B cell (primary cell): ENCODE measurements around the gene HSD17B1. TPM values are rescaled to one million over a fixed set of nuclear protein-coding genes. Genes with fewer than 3 reads are reported as not detected.
"Not testable (repeated sequence)": the region's sequence is repeated elsewhere in the genome, so short reads cannot be mapped to it uniquely, and the experiment has no call there.

ENCODE experiments used
- ATAC-seq: fragments of 200-7000 bp; cut with Tn5 transposase; one replicate; pipeline ENCODE4 v1.10.0; 2021; ENCODE audit warnings: low read depth, mild to moderate bottlenecking, moderate number of reproducible peaks, moderate library complexity
- CTCF ChIA-PET: fragments of 350-600 bp; sonication (Branson Sonifier 250); formaldehyde crosslinking; loops from one replicate; lab custom pipeline; 2021; ENCODE audit warnings: antibody characterized with exemption, inconsistent platforms; lab: Charles Lee
- POLR2A ChIA-PET: fragments of 350-600 bp; sonication (Branson Sonifier 250); formaldehyde crosslinking; loops from one replicate; lab custom pipeline; 2021; ENCODE audit warnings: antibody characterized with exemption; lab: Charles Lee
- DNase-seq: peaks from one replicate; pipeline ENCODE4 v3.0.0; 2013
- H2AFZ ChIP-seq: 2 replicates; pipeline ENCODE4 v1.6.1; 2012; ENCODE audit warnings: mild to moderate bottlenecking, low read depth, low read length; ENCODE audit not compliant: insufficient read depth, poor library complexity, severe bottlenecking
- H3K27ac ChIP-seq, 2 donors: 1 replicate in 1 of 2; 2 replicates in 1 of 2; pipeline ENCODE4 v1.5.1; 2012 to 2013; ENCODE audit warnings: low read length in 2 of 2, mild to moderate bottlenecking in 2 of 2, moderate library complexity in 1 of 2
- H3K27me3 ChIP-seq, 4 experiments: fragments of 200-600 bp in 1 of 4; sonication (generic) in 1 of 4; replicated peaks in 1 of 4; 1 replicate in 2 of 4; 2 replicates in 2 of 4; pipeline versions ENCODE4 v1.6.1 to v1.7.0; 2013 to 2016; ENCODE audit warnings: low read length in 3 of 4, mild to moderate bottlenecking in 2 of 4, mixed read lengths in 1 of 4, moderate library complexity in 1 of 4; ENCODE audit not compliant: insufficient read depth in 4 of 4, control insufficient read depth in 3 of 4; ENCODE audit errors: control extremely low read depth in 1 of 4
- H3K36me3 ChIP-seq, 2 experiments: replicated peaks in 1 of 2; 1 replicate in 1 of 2; 2 replicates in 1 of 2; pipeline versions ENCODE4 v1.6.1 to v1.7.1; 2013; ENCODE audit warnings: low read length in 1 of 2; ENCODE audit not compliant: insufficient read depth in 2 of 2, control insufficient read depth in 1 of 2; ENCODE audit errors: control extremely low read depth in 1 of 2, extremely low read depth in 1 of 2
- H3K4me1 ChIP-seq, 2 donors: fragments of 200-600 bp in 1 of 2; sonication (generic) in 1 of 2; 1 replicate in 1 of 2; 2 replicates in 1 of 2; pipeline versions ENCODE4 v1.5.1 to v1.6.1; 2013 to 2017; ENCODE audit warnings: low read length in 2 of 2; ENCODE audit not compliant: control insufficient read depth in 2 of 2, insufficient read depth in 2 of 2
- H3K4me2 ChIP-seq: replicated peaks from 2 replicates; pipeline ENCODE3; 2012; ENCODE audit warnings: mild to moderate bottlenecking, low read depth, low read length; ENCODE audit not compliant: poor library complexity, severe bottlenecking
- H3K4me3 ChIP-seq, 5 experiments: fragments of 200-600 bp in 1 of 5; sonication (generic) in 1 of 5; 1 replicate in 3 of 5; 2 replicates in 2 of 5; pipeline versions ENCODE4 v1.5.1 to v1.7.0; 2011 to 2016; ENCODE audit warnings: low read length in 4 of 5, mild to moderate bottlenecking in 4 of 5, low read depth in 2 of 5, control low read depth in 1 of 5, moderate library complexity in 1 of 5; ENCODE audit not compliant: insufficient read depth in 1 of 5; ENCODE audit errors: control extremely low read depth in 1 of 5, extremely low read depth in 1 of 5
- H3K79me2 ChIP-seq: fragments of 200-600 bp; sonication (generic); one replicate; pipeline ENCODE4 v1.6.0; 2016; ENCODE audit warnings: low read length; ENCODE audit not compliant: control insufficient read depth, insufficient read depth
- H3K9ac ChIP-seq: fragments of 200-600 bp; sonication (generic); 2 replicates; pipeline ENCODE4 v1.6.1; 2017; ENCODE audit warnings: mild to moderate bottlenecking, low read length, moderate library complexity
- H3K9me3 ChIP-seq, 3 donors: one replicate each; pipeline versions ENCODE4 v1.6.1 to v1.7.1; 2013; ENCODE audit warnings: low read length in 2 of 3; ENCODE audit not compliant: control insufficient read depth in 2 of 3, insufficient read depth in 1 of 3; ENCODE audit errors: control extremely low read depth in 1 of 3
- H4K20me1 ChIP-seq: 2 replicates; pipeline ENCODE4 v1.6.0; 2012; ENCODE audit warnings: mild to moderate bottlenecking, low read length; ENCODE audit not compliant: insufficient read depth, control insufficient read depth, poor library complexity, severe bottlenecking
- H3K27ac Mint-ChIP-seq: one replicate; pipeline ENCODE4 v1.8.0; 2021; ENCODE audit warnings: mixed read lengths
- H3K27me3 Mint-ChIP-seq: one replicate; pipeline ENCODE4 v1.8.0; 2021; ENCODE audit warnings: mixed read lengths
- H3K4me1 Mint-ChIP-seq: one replicate; pipeline ENCODE4 v1.8.0; 2021; ENCODE audit warnings: mixed read lengths
- H3K4me3 Mint-ChIP-seq: one replicate; pipeline ENCODE4 v1.8.0; 2021; ENCODE audit warnings: mixed read lengths
- H3K9me3 Mint-ChIP-seq: one replicate; pipeline ENCODE4 v1.8.0; 2022; ENCODE audit warnings: mixed read lengths; ENCODE audit not compliant: insufficient read depth
- EZH2 ChIP-seq: IDR thresholded peaks from 2 replicates; pipeline ENCODE4 v1.6.1; 2012; ENCODE audit warnings: borderline replicate concordance, low read depth, mild to moderate bottlenecking, moderate library complexity, low read length; ENCODE audit not compliant: insufficient read depth, poor library complexity, severe bottlenecking
- WGBS: methylation state at CpG from one replicate; pipeline ENCODE4 v1.1.5; 2013; ENCODE audit warnings: missing lambda C conversion rate; ENCODE audit not compliant: insufficient coverage; 5-methylcytosine and 5-hydroxymethylcytosine counted together
- intact Hi-C: fragments of 100-400 bp; cut with micrococcal nuclease; formaldehyde crosslinking; loops from one replicate; pipeline ENCODE4 v1.10.0; 2022
- polyA plus RNA-seq: library from polyadenylated mRNA; depleted of rRNA; stranded (reverse); fragments of >200 nt; gene quantifications from 2 replicates; pipeline ENCODE4 v1.2.3, GENCODE V29; 2012
- total RNA-seq, 2 donors: library from RNA; stranded (reverse); fragments of 120-200 nt in 1 of 2; gene quantifications; 1 replicate in 1 of 2; 2 replicates in 1 of 2; pipeline versions ENCODE4 v1.2.3 to v1.2.4, GENCODE V29; 2013 to 2022
- TF ChIP-seq, protein P1 (sequence below): fragments of 200-600 bp; IDR thresholded peaks from one replicate; pipeline ENCODE4 v1.8.0; 2022; ENCODE audit warnings: antibody characterized with exemption, mild to moderate bottlenecking

HSD17B1 gene
- total and polyA plus RNA-seq, 2 donors (not counting 1 experiment from before 2014, with no cell fraction given) = 1.3 to 3.3 TPM

DNA sequence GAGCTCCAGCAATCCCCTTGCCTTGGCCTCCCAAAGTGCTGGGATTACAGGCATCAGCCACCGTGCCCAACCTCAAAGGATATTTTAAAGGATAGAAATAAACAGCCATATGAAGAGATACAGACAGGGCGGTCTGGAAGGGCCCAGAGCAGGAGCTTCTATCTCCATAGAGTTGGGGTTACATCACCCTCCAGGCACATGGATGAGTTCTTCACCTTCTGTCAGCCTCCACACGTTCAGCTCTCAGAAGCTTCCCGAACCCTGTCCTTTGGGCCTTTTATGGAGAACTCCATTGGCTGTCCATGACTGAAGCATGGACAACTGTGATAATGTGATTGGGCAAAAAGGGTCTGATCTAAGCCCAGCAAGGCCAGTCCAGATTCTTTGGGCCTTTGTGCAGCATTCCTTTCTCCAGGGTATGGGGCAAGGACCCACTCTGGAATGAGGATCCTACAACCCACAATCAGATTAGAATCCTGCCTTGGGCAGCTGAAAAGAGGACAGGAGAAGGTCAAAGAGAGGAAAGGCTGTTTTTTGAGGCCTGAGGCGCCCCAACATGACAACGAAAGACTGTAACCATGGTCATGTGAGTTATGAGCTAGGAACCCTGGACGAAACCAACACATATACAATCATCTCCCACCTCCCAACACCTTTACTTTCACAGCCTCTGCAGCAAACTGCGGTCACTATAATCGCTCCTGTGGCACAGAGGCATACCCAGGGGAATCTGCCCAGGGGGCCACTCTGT, 6.8 kb upstream of the HSD17B1 start:
- H3K9ac ChIP-seq, H3K9me3 ChIP-seq, H3K27me3 Mint-ChIP-seq, H4K20me1 ChIP-seq, H3K27ac Mint-ChIP-seq, H3K4me3 Mint-ChIP-seq, H3K27ac ChIP-seq, intact Hi-C loops, ATAC-seq, POLR2A ChIA-PET, H3K9me3 Mint-ChIP-seq, H3K79me2 ChIP-seq, H2AFZ ChIP-seq, DNase-seq, H3K4me2 ChIP-seq, H3K4me3 ChIP-seq, H3K27me3 ChIP-seq: not testable (repeated sequence)
- Histone ChIP-seq H3K4me1 (peaks cover 10 to 16% of the 10 kb centered on the region in 2 donors), H3K36me3 (peaks cover 0 to 12% of the 10 kb centered on the region in 2 experiments)
- 91% methylated on average over 1 of the region's 9 CpGs for WGBS
- H3K4me1 Mint-ChIP-seq = peaks cover 16% of the 10 kb centered on the region
- CTCF ChIA-PET = interaction anchor here (0.6 to 1.4 kb wide), 3 partner anchors 9 to 17 kb away, joined by 3 to 4 read pairs (median 3); partner anchors contain the start of gene NAGLU

DNA sequence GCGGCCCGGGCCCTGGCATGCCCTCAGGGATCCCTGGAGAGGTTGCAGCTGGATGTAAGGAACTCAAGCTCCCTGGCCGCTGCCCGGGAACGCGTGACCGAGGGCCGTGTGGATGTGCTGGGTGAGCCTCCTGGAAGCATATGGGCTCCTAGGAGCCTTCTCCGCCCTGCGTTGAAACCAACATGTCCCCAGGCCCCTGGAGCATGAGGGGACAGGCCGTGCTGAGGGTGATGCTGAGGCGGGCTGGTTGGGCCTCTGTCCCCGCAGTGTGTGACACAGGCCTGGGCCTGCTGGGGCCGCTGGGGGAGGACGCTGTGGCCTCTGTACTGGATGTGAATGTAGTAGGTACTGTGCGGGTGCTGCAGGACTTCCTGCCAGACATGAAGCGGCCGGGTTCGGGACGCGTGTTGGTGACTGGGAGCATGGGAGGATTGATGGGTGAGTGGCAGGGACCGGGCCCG, 5.7 kb upstream of the HSD17B1 start:
- no peaks in the 10 kb centered on the region for H3K9me3 Mint-ChIP-seq
- H3K9ac ChIP-seq = no peak overlapping the region

More for the DNA sequence above, 5.7 kb upstream of the HSD17B1 start:
- peaks cover 10% of the 10 kb centered on the region for H4K20me1 ChIP-seq
- H3K36me3 ChIP-seq = peaks cover 0 to 7% of the 10 kb centered on the region in 2 experiments
- Mint-ChIP-seq H3K27me3 (no peaks in the 10 kb centered on the region), H3K4me3 (peak overlapping the region; percentile 26), H3K4me1 (peaks cover 16% of the 10 kb centered on the region), H3K27ac (no peak overlapping the region)
- H3K27me3 ChIP-seq = no peaks in the 10 kb centered on the region
- no peak overlapping the region for H3K4me3 ChIP-seq
- no peak overlapping the region for H3K27ac ChIP-seq
- ATAC-seq (no peak), DNase-seq (no peak)
- no peak for TF ChIP-seq EZH2
- TF ChIP-seq, protein P1, sequence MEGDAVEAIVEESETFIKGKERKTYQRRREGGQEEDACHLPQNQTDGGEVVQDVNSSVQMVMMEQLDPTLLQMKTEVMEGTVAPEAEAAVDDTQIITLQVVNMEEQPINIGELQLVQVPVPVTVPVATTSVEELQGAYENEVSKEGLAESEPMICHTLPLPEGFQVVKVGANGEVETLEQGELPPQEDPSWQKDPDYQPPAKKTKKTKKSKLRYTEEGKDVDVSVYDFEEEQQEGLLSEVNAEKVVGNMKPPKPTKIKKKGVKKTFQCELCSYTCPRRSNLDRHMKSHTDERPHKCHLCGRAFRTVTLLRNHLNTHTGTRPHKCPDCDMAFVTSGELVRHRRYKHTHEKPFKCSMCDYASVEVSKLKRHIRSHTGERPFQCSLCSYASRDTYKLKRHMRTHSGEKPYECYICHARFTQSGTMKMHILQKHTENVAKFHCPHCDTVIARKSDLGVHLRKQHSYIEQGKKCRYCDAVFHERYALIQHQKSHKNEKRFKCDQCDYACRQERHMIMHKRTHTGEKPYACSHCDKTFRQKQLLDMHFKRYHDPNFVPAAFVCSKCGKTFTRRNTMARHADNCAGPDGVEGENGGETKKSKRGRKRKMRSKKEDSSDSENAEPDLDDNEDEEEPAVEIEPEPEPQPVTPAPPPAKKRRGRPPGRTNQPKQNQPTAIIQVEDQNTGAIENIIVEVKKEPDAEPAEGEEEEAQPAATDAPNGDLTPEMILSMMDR = no peak
- POLR2A ChIA-PET = interaction anchor here (1.8 to 2.1 kb wide), 2 partner anchors 11 to 20 kb away, joined by 6 to 8 read pairs; partner anchors contain the start of genes MLX and NAGLU
- CTCF ChIA-PET = interaction anchor here (1.4 to 3.0 kb wide), 5 partner anchors 10 to 31 kb away, joined by 3 to 39 read pairs (median 9); partner anchors contain the start of genes NAGLU and PSMC3IP
- peaks cover 3% of the 10 kb centered on the region for H3K79me2 ChIP-seq
- no peaks in the 10 kb centered on the region for H3K9me3 ChIP-seq
- H3K4me2 ChIP-seq = no peak overlapping the region
- no peak overlapping the region for H2AFZ ChIP-seq
- H3K4me1 ChIP-seq = peaks cover 10 to 16% of the 10 kb centered on the region in 2 donors
- intact Hi-C loops = no loop called here
- 96% methylated on average over 23 of the region's 23 CpGs for WGBS
